Suprapubic skin (tissue), 4 donors: ENCODE results near the gene AP1M2. TPM values are rescaled to one million over a fixed set of nuclear protein-coding genes. Genes with fewer than 3 reads are reported as not detected.

Experiments
- DNase-seq, 2 donors: peaks; one replicate each; pipeline ENCODE4 v3.0.0-alpha.2; 2019; ENCODE audit warnings: low spot score in 2 of 2
- H3K27ac ChIP-seq: fragments of 200-600 bp; sonication (generic); one replicate; pipeline ENCODE4 v1.5.1; 2019
- H3K27me3 ChIP-seq: fragments of 200-600 bp; sonication (generic); one replicate; pipeline ENCODE4 v1.5.1; 2019
- H3K36me3 ChIP-seq: fragments of 200-600 bp; sonication (generic); one replicate; pipeline ENCODE4 v1.5.1; 2019
- H3K4me1 ChIP-seq: fragments of 200-600 bp; sonication (generic); one replicate; pipeline ENCODE4 v1.5.1; 2019
- H3K4me3 ChIP-seq: fragments of 200-600 bp; sonication (generic); one replicate; pipeline ENCODE4 v1.5.1; 2019; ENCODE audit warnings: mild to moderate bottlenecking
- H3K9me3 ChIP-seq: fragments of 200-600 bp; sonication (generic); one replicate; pipeline ENCODE4 v1.5.1; 2019
- CTCF ChIP-seq, 2 donors: fragments of 200-600 bp in 1 of 2; fragments of 450-650 bp in 1 of 2; sonication (generic) in 1 of 2; IDR thresholded peaks; one replicate each; pipeline ENCODE4 v1.5.1; 2016 to 2019; ENCODE audit warnings: antibody characterized with exemption in 2 of 2, mild to moderate bottlenecking in 1 of 2, moderate library complexity in 1 of 2
- EP300 ChIP-seq: sonication (generic); formaldehyde crosslinking; IDR thresholded peaks from one replicate; pipeline ENCODE4 v1.6.1; 2017; ENCODE audit warnings: antibody characterized with exemption
- POLR2A ChIP-seq, 2 donors: fragments of 450-650 bp; IDR thresholded peaks; one replicate each; pipeline ENCODE4 v1.6.1; 2017; ENCODE audit warnings: antibody characterized with exemption in 2 of 2, mild to moderate bottlenecking in 2 of 2, moderate library complexity in 2 of 2
- POLR2AphosphoS5 ChIP-seq, 3 donors: sonication (generic); formaldehyde crosslinking; IDR thresholded peaks; one replicate each; pipeline ENCODE4 v1.6.1; 2017; ENCODE audit warnings: antibody characterized with exemption in 3 of 3
- WGBS: methylation state at CpG from one replicate; pipeline ENCODE4 v1.1.5; 2018; 5-methylcytosine and 5-hydroxymethylcytosine counted together
- total RNA-seq, 4 donors: library from RNA; depleted of rRNA; stranded (reverse); fragments of >200 nt; gene quantifications; one replicate each; pipeline ENCODE4 v1.1.0, GENCODE V29; 2016

The AP1M2 gene
- total RNA-seq, 4 donors from 2014 or later = 28.9 to 65.9 (median 59.1) TPM

GRCh38 chr19:10565028-10565566, 22.0 kb downstream of the AP1M2 start:
- H3K27me3 ChIP-seq = no peaks in the 10 kb centered on the region
- H3K9me3 ChIP-seq = no peaks in the 10 kb centered on the region
- peaks cover 21% of the 10 kb centered on the region for H3K36me3 ChIP-seq
- WGBS = 14% methylated on average over 10 of the region's 10 CpGs
- TF ChIP-seq POLR2A (IDR thresholded peaks at IDR 0.05) = no peak
- TF ChIP-seq CTCF (IDR thresholded peaks at IDR 0.05) = peak in 1 of 2 donors; percentile 11
- no peak for TF ChIP-seq EP300
- peak overlapping the region; percentile 89 for H3K27ac ChIP-seq
- peaks cover 44% of the 10 kb centered on the region for H3K4me1 ChIP-seq
- DNase-seq = peak in 1 of 2 donors; percentile 73
- peak overlapping the region; percentile 92 for H3K4me3 ChIP-seq

- Histone ChIP-seq H3K4me1 (peaks cover 28% of the 10 kb centered on the region), H3K36me3 (peaks cover 46% of the 10 kb centered on the region), H3K9me3 (no peaks in the 10 kb centered on the region), H3K27ac (no peak overlapping the region), H3K27me3 (no peaks in the 10 kb centered on the region), H3K4me3 (no peak overlapping the region)
- no peak for DNase-seq
- 90% methylated on average over 5 of the region's 5 CpGs for WGBS
- TF ChIP-seq POLR2A (IDR thresholded peaks at IDR 0.05) = no peak
- no peak for TF ChIP-seq EP300
- TF ChIP-seq POLR2AphosphoS5 (IDR thresholded peaks at IDR 0.05) = no peak
- no peak for TF ChIP-seq CTCF (IDR thresholded peaks at IDR 0.05)
These were observed 24.5 kb downstream of the AP1M2 start for GRCh38 chr19:10562609-10563008.

- H3K4me3 ChIP-seq = no peak overlapping the region
- TF ChIP-seq POLR2A (IDR thresholded peaks at IDR 0.05) (no peak), EP300 (no peak), POLR2AphosphoS5 (IDR thresholded peaks at IDR 0.05) (no peak), CTCF (IDR thresholded peaks at IDR 0.05) (no peak)
- no peaks in the 10 kb centered on the region for H3K27me3 ChIP-seq
- H3K36me3 ChIP-seq = peaks cover 66% of the 10 kb centered on the region
- H3K9me3 ChIP-seq = no peaks in the 10 kb centered on the region
- peaks cover 21% of the 10 kb centered on the region for H3K4me1 ChIP-seq
- no peak for DNase-seq
- WGBS = 81% methylated on average over 6 of the region's 7 CpGs
- H3K27ac ChIP-seq = no peak overlapping the region
These were observed 27.0 kb downstream of the AP1M2 start for GRCh38 chr19:10560154-10560553.

GRCh38 chr19:10557603-10558197, 29.4 kb downstream of the AP1M2 start:
- Histone ChIP-seq H3K27me3 (no peaks in the 10 kb centered on the region), H3K4me1 (peaks cover 36% of the 10 kb centered on the region), H3K9me3 (no peaks in the 10 kb centered on the region), H3K4me3 (no peak overlapping the region), H3K36me3 (peaks cover 88% of the 10 kb centered on the region), H3K27ac (no peak overlapping the region)
- WGBS = 92% methylated on average over 32 of the region's 33 CpGs
- no peak for TF ChIP-seq POLR2AphosphoS5 (IDR thresholded peaks at IDR 0.05)
- DNase-seq = no peak

GRCh38 chr19:10555610-10555973, 31.5 kb downstream of the AP1M2 start:
- Histone ChIP-seq H3K4me3 (no peak overlapping the region), H3K4me1 (peaks cover 42% of the 10 kb centered on the region), H3K9me3 (no peaks in the 10 kb centered on the region), H3K36me3 (peaks cover 91% of the 10 kb centered on the region), H3K27me3 (no peaks in the 10 kb centered on the region), H3K27ac (peak overlapping the region; percentile 50)
- 54% methylated on average over 7 of the region's 7 CpGs for WGBS
- TF ChIP-seq POLR2A (IDR thresholded peaks at IDR 0.05) = no peak
- TF ChIP-seq POLR2AphosphoS5 (IDR thresholded peaks at IDR 0.05) = no peak
- no peak for TF ChIP-seq EP300
- TF ChIP-seq CTCF (IDR thresholded peaks at IDR 0.05) = no peak
- no peak for DNase-seq
